NCI-H1417 (cell line): ENCODE results near the gene VAC14.

Experiments
- DNase-seq, 3 experiments: peaks; one replicate each; lab custom pipeline; 2025; lab: John Stamatoyannopoulos, UW

VAC14 gene

DNA sequence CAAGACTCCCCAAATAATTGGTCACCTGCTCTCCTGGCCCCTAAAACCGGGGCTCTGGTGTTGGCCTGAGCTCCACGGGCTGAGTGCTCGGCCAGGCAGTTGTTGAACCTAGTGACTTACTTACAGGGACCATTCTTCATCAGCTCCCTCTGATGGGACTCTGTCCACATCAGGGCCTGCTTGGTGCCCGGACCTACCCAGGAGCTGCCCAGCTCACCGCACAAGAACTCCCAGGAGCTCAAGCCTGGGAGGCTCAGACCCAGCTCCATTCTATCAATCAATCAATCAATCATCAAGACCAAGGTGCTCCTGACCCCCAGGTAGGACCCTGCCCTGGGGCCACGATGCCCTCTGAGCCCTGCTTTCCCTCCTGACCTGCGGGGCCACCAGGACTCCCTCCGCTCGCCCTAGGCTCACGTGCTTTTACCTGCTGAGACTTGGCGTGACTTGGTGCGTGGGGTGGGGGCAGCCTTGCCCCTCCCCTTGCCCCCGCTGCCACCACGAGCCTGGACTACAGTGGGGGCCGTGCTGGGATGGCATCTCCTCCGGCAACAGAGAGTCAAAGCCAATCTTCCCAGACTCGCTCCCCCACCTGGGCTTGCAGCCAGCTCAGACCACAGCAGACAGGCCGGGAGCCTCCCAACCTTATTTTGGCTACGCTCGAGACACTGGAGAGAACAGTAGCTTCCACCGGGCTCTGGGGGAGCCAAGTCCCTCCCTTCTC, 138.9 kb downstream of the VAC14 start:
- DNase-seq, result no peak

GRCh38 chr16:70661534-70661917, 139.4 kb downstream of the VAC14 start:
- DNase-seq, result no peak

DNA sequence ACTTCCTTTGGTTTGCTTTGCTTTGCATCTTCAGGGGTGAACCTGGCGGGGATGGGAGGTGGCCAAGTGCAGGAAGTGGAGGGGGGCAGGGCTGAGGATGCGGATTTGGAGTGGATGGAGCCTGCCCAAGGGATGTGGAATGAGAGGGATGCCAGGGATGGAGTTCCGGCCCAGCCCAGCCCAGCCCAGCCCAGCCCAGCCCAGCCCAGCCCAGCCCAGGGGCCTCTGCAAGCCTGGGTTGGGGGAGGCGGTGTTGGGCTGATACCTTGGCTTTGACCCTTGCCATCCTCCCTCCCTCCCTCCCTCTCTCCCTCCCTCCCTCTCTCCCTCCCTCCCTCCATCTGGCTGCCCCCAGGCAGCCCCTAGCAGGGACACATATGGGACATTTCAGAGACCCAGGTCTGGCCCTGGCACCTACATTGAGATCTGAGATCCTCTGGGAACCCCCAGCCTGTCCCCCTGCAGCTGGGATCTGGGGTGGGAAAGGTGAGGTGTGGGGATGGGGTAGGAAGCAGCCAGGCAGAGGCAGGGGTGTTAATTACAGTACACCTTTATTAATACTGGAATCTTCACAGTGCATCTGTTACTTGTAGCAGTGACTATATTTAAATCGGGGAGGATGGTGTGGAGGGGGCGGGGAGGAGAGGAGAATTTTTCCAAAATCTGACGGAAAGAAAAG, 140.1 kb downstream of the VAC14 start:
- no peak for DNase-seq

GRCh38 chr16:70659953-70660671, 140.8 kb downstream of the VAC14 start:
- no peak for DNase-seq

DNA sequence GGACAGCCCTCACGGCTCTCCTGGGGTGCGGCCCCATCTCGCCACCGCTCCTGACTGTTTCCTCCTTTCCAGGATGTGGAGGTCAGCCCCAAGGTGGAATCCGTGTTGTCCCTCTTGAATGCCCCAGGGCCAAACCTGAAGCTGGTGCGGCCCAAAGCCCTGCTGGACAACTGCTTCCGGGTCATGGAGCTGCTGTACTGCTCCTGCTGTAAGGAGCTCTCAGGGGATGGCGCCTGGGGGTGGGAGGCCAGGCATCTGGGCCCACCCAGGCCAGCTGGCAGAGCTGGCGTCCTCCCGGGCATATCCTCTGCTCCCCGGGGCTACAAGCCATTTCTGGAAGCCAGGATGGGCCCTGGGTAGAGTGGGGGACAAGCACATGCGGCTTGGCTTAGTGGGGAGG, 141.4 kb downstream of the VAC14 start:
- no peak for DNase-seq

- DNase-seq, result no peak
Observed at GRCh38 chr16:70658921-70659320, 142.0 kb downstream of the VAC14 start.

GRCh38 chr16:70657956-70658355, 143.0 kb downstream of the VAC14 start:
- DNase-seq, result no peak

GRCh38 chr16:70656712-70657263, 144.2 kb downstream of the VAC14 start:
- DNase-seq, result no peak

GRCh38 chr16:70656065-70656711, 144.8 kb downstream of the VAC14 start:
- DNase-seq, result no peak

DNA sequence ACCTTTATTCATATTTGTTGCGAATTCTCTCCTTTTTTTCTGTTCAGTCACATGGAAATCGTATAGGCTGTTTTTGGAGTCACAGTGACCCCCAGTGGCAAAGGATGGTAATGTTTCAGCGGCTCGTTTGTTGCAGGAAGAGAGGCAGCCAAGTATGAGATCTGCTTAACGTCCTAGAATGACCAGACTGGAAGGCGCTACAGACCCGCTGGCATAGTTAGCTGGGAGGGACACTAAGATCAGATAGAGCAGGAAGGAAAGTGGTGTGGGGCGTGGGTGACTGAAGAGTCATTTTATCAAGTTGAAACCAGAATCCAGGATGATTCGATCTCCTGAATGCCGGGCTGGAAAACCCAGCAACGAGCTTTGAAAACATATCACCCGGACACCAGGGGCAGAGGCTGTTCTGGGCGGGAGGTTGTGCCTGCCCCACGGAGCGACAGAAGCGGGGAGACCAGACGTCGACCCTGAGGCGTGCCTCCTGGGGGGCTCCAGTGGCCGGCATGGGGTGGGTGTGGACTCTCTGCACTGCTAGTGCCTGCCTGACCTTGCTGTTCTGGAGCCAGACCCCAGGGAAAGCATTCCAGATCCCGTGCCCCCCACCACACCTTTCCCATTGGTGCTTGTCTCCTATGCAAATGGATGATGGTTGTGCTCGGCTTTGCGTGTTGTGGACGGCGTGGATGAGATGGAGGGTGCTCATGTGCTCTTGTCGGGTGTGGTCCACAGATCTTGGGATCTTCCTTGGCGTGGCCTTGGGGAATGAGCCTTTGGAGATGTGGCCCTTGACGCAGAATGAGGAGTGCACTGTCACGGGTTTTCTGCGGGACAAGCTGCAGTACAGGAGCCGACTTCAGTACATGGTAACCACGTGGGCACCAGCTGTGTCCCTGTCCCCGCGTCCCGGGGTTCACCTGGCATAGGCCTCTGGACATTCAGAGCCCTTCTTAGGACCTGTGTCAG, 146.9 kb downstream of the VAC14 start:
- DNase-seq, result peak; percentile 52 to 89 (median 59)

DNA sequence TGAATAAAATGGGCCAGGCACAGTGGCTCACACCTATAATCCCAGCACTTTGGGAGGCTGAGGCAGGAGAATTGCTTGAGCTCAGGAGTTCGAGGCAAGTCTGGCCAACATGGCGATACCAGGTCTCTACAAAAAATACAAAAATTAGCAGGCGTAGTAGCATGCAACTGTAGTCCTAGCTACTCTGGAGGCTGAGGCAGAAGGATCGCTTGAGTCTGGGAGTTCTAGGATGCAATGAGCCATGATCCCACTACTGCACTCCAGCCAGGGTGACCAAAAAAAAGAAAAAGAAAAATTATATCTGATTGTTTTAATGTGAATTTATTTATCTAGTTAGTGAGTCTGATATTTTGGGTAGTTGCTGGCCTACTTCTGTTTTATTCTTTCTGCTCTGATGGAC, 147.6 kb downstream of the VAC14 start:
- DNase-seq, result no peak

DNA sequence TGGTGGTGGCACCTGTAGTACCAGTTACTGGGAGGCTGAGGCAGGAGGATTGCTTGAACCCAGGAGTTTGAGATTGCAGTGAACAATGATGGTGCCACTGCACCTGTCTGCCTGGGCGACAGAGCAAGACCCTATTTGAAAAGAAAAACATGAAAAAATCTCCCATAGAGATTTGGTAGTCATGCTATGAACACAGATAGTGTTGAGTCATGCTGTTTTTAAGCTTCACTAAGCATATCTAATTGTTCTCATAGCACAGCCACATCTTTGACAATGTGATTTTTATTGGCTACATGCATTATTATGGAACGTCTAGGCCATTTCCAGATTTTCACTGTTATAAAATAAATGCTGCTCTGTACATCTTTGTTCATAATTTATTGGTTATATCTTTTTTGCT, 148.6 kb downstream of the VAC14 start:
- DNase-seq, result no peak

DNA sequence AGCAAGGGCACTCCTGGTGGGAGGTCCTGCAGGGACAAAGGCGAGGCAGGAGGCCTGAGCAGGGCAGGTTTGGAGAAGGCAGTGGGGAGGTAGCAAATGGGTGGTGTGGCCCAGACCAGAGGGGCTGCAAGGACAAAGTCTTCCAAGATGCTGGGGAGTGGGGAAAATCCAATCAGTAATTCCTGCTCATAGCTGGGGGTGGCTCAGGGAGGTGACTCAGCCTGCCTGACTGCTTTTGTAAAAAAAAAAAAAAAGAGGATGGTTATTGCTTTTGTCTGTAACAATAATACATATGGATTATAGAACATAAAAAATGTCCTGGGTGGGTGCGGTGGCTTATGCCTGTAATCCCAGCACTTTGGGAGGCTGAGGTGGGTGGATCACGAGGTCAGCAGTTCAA, 149.4 kb downstream of the VAC14 start:
- no peak for DNase-seq

GRCh38 chr16:70650216-70650615, 150.7 kb downstream of the VAC14 start:
- no peak for DNase-seq

- DNase-seq, result no peak
Observed at GRCh38 chr16:70649300-70649699, 151.7 kb downstream of the VAC14 start.

- no peak for DNase-seq
Observed at GRCh38 chr16:70648606-70649005, 152.4 kb downstream of the VAC14 start.

GRCh38 chr16:70647441-70648359, 153.3 kb downstream of the VAC14 start:
- peak in 1 of 3 experiments; percentile 11 for DNase-seq

DNA sequence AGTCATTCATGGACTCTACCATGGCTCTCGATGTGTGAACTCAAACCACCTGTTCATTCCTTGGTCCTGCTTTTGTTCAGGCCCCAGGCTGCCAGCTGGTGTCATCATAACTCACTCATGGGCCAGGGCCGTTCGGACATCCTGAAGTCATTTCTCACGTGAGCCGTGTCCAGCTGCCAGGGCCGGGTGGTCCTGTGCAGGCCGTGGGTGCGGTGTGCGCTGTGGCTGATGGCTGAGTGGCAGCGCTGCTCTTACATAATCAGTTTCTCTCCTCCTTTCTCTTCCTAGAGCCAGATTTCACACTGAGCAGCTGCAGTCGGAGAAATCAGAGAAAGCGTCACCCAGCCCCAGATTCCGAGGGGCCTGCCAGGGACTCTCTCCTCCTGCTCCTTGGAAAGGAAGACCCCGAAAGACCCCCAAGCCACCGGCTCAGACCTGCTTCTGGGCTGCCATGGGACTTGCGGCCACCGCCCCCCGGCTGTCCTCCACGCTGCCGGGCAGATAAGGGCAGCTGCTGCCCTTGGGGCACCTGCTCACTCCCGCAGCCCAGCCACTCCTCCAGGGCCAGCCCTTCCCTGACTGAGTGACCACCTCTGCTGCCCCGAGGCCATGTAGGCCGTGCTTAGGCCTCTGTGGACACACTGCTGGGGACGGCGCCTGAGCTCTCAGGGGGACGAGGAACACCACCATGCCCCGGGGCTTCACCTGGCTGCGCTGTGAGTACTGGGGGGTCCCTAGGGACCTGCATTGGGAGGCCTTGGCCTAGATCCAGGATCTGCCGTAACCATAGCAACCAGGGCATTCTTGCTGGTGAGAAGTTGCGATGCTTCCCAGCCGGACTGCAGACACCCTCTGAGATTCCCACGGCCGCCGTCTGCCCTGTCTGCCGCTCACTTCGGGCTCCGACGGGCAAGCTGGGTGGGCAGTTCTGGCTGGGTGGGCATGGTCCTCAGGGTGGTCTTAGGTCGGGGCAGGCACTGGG, 154.4 kb downstream of the VAC14 start, which contains the start of gene IL34:
Gene IL34 (plus strand): TSS at position 300 of the 982 bp plus-strand sequence. CDS start 389 bp downstream, at position 689.
- DNase-seq, result peak in 2 of 3 experiments; percentile 76 to 90
